ENCODE data around the gene TXK. TPM values are rescaled to one million over a fixed set of nuclear protein-coding genes. Genes with fewer than 3 reads are reported as not detected.

TXK gene
- 0.14 and 0.50 TPM in 2 replicates for total RNA-seq (2014; rRNA removed; shearing (Covaris generic))
- polyA plus RNA-seq (2016; fragmentation: Nextera tagmentation; extraction: Ambion mirVana) = 0.40 TPM in 1 of 2 replicates, not detected in the other
- long read RNA-seq = 0 reads

DNA sequence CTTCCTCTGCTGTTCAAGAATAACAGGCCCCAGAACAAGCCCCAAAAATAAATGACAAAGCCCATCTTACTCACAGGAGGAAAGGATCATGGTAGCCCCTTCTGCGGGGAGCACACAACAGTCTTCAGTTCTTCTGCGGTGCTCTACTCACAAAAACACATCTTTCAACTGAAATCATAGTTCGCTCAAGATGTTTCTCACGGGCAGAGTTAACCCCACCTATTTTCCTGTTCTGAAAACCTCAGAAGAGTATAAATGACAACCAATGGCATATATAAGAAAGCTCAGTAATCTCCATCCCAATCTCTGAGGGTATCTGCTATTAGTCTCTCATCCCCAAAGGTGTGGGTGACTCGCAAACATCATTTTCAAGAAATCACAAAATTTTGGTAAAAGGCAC is at the start of gene TXK:
Gene TXK (minus strand): TSS at position 170 of the 400 bp plus-strand sequence. CDS start 80 bp downstream, at position 90.
- Mint-ChIP-seq H3K27me3 (ENCODE audit: insufficient read depth, low read depth, poor library complexity) (peaks cover 6% of the 10 kb centered on the region), H3K4me1 (peaks cover 15% of the 10 kb centered on the region), H3K27ac (no peak within 1 kb of the TSS), H3K4me3 (no peak within 1 kb of the TSS), H3K36me3 (ENCODE audit: low read depth) (peaks cover 18% of the 10 kb centered on the region), H3K9me3 (peaks cover 2% of the 10 kb centered on the region; the same call in 1 of the 3 replicates)
- Histone ChIP-seq H3K27me3 (ENCODE audit: insufficient read depth) (no peaks in the 10 kb centered on the region), H3K4me1 (ENCODE audit: insufficient read depth) (no peaks in the 10 kb centered on the region; the same call in 1 of the 2 replicates), H4K20me1 (replicated peaks; ENCODE audit: insufficient read depth) (no peaks in the 10 kb centered on the region), H3K4me2 (no peak within 1 kb of the TSS), H3K36me3 (ENCODE audit: insufficient read depth) (peaks cover 3% of the 10 kb centered on the region; the same call in 1 of the 2 replicates), H3K79me2 (replicated peaks; ENCODE audit: insufficient read depth) (no peaks in the 10 kb centered on the region), H2AFZ (no peak within 1 kb of the TSS), H3K9me2 (ENCODE audit: insufficient read depth) (0 out of 2 replicates have a peak, but pooled peaks cover 3% of the 10 kb centered on the region), H3K4me3 (no peak within 1 kb of the TSS), H3K27ac (ENCODE audit: low read depth) (no peak within 1 kb of the TSS), H3F3A (replicated peaks; ENCODE audit: low read depth) (no peaks in the 10 kb centered on the region)
- TF ChIP-seq, protein P1, sequence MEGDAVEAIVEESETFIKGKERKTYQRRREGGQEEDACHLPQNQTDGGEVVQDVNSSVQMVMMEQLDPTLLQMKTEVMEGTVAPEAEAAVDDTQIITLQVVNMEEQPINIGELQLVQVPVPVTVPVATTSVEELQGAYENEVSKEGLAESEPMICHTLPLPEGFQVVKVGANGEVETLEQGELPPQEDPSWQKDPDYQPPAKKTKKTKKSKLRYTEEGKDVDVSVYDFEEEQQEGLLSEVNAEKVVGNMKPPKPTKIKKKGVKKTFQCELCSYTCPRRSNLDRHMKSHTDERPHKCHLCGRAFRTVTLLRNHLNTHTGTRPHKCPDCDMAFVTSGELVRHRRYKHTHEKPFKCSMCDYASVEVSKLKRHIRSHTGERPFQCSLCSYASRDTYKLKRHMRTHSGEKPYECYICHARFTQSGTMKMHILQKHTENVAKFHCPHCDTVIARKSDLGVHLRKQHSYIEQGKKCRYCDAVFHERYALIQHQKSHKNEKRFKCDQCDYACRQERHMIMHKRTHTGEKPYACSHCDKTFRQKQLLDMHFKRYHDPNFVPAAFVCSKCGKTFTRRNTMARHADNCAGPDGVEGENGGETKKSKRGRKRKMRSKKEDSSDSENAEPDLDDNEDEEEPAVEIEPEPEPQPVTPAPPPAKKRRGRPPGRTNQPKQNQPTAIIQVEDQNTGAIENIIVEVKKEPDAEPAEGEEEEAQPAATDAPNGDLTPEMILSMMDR (conservative IDR thresholded peaks at IDR 0.05; ENCODE audit: low read depth in 2 of 2) = no peak
- no peak for TF ChIP-seq NANOG (IDR thresholded peaks at IDR 0.05; ENCODE audit: borderline replicate concordance)
- TF ChIP-seq EZH2phosphoT487 (IDR thresholded peaks at IDR 0.05; ENCODE audit: unreplicated experiment) = no peak
- TF ChIP-seq, protein P2, sequence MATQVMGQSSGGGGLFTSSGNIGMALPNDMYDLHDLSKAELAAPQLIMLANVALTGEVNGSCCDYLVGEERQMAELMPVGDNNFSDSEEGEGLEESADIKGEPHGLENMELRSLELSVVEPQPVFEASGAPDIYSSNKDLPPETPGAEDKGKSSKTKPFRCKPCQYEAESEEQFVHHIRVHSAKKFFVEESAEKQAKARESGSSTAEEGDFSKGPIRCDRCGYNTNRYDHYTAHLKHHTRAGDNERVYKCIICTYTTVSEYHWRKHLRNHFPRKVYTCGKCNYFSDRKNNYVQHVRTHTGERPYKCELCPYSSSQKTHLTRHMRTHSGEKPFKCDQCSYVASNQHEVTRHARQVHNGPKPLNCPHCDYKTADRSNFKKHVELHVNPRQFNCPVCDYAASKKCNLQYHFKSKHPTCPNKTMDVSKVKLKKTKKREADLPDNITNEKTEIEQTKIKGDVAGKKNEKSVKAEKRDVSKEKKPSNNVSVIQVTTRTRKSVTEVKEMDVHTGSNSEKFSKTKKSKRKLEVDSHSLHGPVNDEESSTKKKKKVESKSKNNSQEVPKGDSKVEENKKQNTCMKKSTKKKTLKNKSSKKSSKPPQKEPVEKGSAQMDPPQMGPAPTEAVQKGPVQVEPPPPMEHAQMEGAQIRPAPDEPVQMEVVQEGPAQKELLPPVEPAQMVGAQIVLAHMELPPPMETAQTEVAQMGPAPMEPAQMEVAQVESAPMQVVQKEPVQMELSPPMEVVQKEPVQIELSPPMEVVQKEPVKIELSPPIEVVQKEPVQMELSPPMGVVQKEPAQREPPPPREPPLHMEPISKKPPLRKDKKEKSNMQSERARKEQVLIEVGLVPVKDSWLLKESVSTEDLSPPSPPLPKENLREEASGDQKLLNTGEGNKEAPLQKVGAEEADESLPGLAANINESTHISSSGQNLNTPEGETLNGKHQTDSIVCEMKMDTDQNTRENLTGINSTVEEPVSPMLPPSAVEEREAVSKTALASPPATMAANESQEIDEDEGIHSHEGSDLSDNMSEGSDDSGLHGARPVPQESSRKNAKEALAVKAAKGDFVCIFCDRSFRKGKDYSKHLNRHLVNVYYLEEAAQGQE (IDR thresholded peaks at IDR 0.05; ENCODE audit: unreplicated experiment) = no peak
- no peak for TF ChIP-seq ETS1 (IDR thresholded peaks at IDR 0.05)
- TF ChIP-seq ZNF462 (CRISPR knock-in tag; IDR thresholded peaks at IDR 0.05) = no peak
- TF ChIP-seq ZNF114 (CRISPR knock-in tag; IDR thresholded peaks at IDR 0.05) = no peak
- no peak for TF ChIP-seq CREB1 (CRISPR knock-in tag; IDR thresholded peaks at IDR 0.05; ENCODE audit: low read depth)
- TF ChIP-seq EZH2 (IDR thresholded peaks at IDR 0.05; ENCODE audit: low read depth, unreplicated experiment) = no peak
- no peak for TF ChIP-seq ZNF331 (CRISPR knock-in tag; IDR thresholded peaks at IDR 0.05; ENCODE audit: low read depth)
- TF ChIP-seq POLR2AphosphoS5 (IDR thresholded peaks at IDR 0.05; ENCODE audit: low read depth) = no peak
- no peak for DNase-seq (ENCODE audit: low spot score)
- no peak for ATAC-seq

All from GM23338 (cell line).